Cardiac muscle cell (in vitro differentiated cells and primary cell): ENCODE results near the gene GLDC. TPM values are rescaled to one million over a fixed set of nuclear protein-coding genes. Genes with fewer than 3 reads are reported as not detected.
A peak's percentile ranks its signal among the peaks of the same experiment; 100 is the strongest.

Experiments
- DNase-seq, 2 donors: peaks; one replicate each; pipeline versions ENCODE4 v3.0.0 to v3.0.0-alpha.2; 2010 to 2017; ENCODE audit warnings: low read depth in 1 of 2, low spot score in 1 of 2
- H3K27ac ChIP-seq: fragments of 200-600 bp; sonication (generic); 2 replicates; pipeline ENCODE4 v1.5.1; 2016
- H3K27me3 ChIP-seq: fragments of 200-600 bp; sonication (generic); 2 replicates; pipeline ENCODE4 v1.6.0; 2016; ENCODE audit warnings: control low read depth
- H3K36me3 ChIP-seq: fragments of 200-600 bp; sonication (generic); 2 replicates; pipeline ENCODE4 v1.5.1; 2016; ENCODE audit warnings: control low read depth
- H3K4me1 ChIP-seq: fragments of 200-600 bp; sonication (generic); 2 replicates; pipeline ENCODE4 v1.8.1; 2017; ENCODE audit warnings: low read depth, mild to moderate bottlenecking, mixed run types
- H3K4me3 ChIP-seq: fragments of 200-600 bp; sonication (generic); 2 replicates; pipeline ENCODE4 v1.5.1; 2016; ENCODE audit warnings: mild to moderate bottlenecking
- H3K9me3 ChIP-seq: fragments of 200-600 bp; sonication (generic); 2 replicates; pipeline ENCODE4 v1.5.1; 2017; ENCODE audit warnings: low read depth, mild to moderate bottlenecking, control low read depth
- CTCF ChIP-seq: IDR thresholded peaks from 2 replicates; pipeline ENCODE4 v1.5.1; 2012; ENCODE audit warnings: low read depth, mild to moderate bottlenecking, low read length
- polyA plus RNA-seq: library from polyadenylated mRNA; unstranded; fragments of >200 nt; fragmentation: Nextera tagmentation; extraction: Ambion mirVana; gene quantifications from 2 replicates; pipeline ENCODE4 v1.2.1, GENCODE V29; 2016
- total RNA-seq: library from RNA; depleted of rRNA; stranded (reverse); fragments of >200 nt; gene quantifications from 2 replicates; pipeline ENCODE4 v1.2.3, GENCODE V29; 2016

GLDC gene
- total and polyA plus RNA-seq, 2 experiments from 2014 or later = 0.98 to 5.9 TPM

DNA sequence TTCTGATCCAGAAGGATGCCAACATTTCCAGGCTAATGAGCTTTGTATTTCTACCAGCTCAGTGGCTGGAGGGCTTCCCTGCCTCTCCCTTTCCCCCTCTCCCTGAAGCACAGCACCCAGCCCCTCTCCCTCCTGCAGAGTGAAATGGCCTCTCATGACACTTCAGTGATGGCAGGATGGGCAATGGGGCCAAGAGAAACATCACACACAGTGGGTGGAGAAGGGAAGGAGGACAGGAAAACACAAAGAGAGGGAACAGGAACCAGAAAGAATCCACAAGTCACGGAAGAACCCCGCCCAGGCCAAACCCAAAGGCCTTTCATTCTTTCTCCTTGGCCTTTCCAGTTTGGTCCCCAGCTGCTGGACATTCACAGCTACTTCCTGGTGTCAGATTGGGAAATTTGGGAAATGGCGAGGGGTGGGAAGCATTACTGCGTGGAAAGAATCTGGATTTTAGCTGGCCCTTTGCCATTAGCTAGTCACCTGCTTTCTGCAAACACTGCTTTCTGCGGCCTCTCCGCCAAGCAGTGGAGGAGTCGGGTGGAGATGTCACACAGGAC is 82.6 kb downstream of the GLDC start:
- no peak for DNase-seq
- H3K4me1 ChIP-seq = no peaks in the 10 kb centered on the region
- no peaks in the 10 kb centered on the region for H3K36me3 ChIP-seq
- no peaks in the 10 kb centered on the region for H3K9me3 ChIP-seq
- H3K4me3 ChIP-seq = no peak overlapping the region
- no peak for TF ChIP-seq CTCF
- no peaks in the 10 kb centered on the region for H3K27me3 ChIP-seq
- no peak overlapping the region for H3K27ac ChIP-seq

DNA sequence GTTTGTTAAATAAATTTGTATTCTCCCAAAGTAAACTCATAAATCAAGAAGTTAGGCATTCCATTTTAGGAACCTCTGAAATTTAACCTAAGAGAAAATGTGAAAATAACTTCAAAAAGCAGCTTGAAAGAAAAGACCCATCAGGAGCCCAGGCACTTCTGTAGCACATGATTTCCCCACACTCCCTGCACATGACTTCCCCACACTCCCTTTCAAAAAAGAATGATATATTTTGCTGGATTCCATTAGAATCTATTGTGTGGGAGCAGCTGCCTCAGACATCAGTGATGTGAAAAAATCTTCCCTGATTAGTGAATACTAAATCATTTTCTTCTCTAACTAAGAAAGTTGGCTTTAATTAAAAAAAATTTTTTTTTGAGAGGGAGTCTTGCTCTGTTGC is 83.3 kb downstream of the GLDC start:
- no peak overlapping the region for H3K27ac ChIP-seq
- no peak for DNase-seq
- no peaks in the 10 kb centered on the region for H3K4me1 ChIP-seq
- H3K36me3 ChIP-seq = no peaks in the 10 kb centered on the region
- H3K27me3 ChIP-seq = no peaks in the 10 kb centered on the region
- TF ChIP-seq CTCF = no peak
- no peaks in the 10 kb centered on the region for H3K9me3 ChIP-seq
- H3K4me3 ChIP-seq = no peak overlapping the region

GRCh38 chr9:6557883-6558616 is 87.5 kb downstream of the GLDC start:
- DNase-seq = peak in 1 of 2 donors; percentile 44
- no peaks in the 10 kb centered on the region for H3K36me3 ChIP-seq
- no peaks in the 10 kb centered on the region for H3K4me1 ChIP-seq
- no peak overlapping the region for H3K4me3 ChIP-seq
- H3K27ac ChIP-seq = no peak overlapping the region
- no peaks in the 10 kb centered on the region for H3K9me3 ChIP-seq
- TF ChIP-seq CTCF = no peak
- H3K27me3 ChIP-seq = no peaks in the 10 kb centered on the region

- no peak overlapping the region for H3K4me3 ChIP-seq
- H3K27me3 ChIP-seq = no peaks in the 10 kb centered on the region
- DNase-seq = no peak
- no peaks in the 10 kb centered on the region for H3K4me1 ChIP-seq
- H3K36me3 ChIP-seq = no peaks in the 10 kb centered on the region
- H3K9me3 ChIP-seq = no peaks in the 10 kb centered on the region
- no peak overlapping the region for H3K27ac ChIP-seq
- TF ChIP-seq CTCF = no peak
Observed at GRCh38 chr9:6553866-6554265, 91.7 kb downstream of the GLDC start.

DNA sequence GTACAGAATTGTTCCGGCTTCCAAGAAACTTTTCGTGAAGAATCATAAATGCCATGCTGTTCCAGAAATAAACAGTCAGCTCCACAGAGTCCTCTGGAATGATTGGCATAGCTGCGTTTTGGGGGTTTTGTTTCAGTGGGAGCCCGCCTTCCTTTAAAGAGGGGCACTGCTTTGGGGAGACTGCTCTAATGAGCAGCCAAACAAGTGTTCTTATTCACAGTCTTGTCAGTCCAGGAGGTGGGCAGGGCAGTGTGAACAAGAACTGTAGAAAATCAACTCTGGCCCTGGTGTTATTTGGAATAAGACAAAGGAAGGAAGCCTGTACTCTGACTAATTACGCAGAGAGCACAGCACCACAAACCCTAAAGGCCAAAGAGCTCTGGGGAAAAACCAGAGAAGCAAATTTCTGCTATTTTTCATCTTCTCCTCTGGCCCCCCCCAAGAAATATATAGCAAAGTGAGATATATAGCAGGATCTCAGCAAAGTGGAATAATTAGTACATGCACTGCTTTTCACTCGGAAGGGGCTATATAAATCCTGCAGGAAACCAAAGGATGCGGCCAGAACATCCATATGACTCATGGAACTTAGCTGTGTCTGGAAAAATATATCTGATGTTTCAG is 92.9 kb downstream of the GLDC start:
- Histone ChIP-seq H3K9me3 (no peaks in the 10 kb centered on the region), H3K4me3 (no peak overlapping the region), H3K27ac (no peak overlapping the region), H3K27me3 (no peaks in the 10 kb centered on the region), H3K36me3 (no peaks in the 10 kb centered on the region), H3K4me1 (no peaks in the 10 kb centered on the region)
- no peak for TF ChIP-seq CTCF
- DNase-seq = peak in 1 of 2 donors; percentile 41
